Esophagus squamous epithelium (tissue), 4 donors: ENCODE data around the gene COL26A1.

ENCODE experiments used
- POLR2A ChIP-seq, 4 donors: fragments of 450-650 bp; IDR thresholded peaks; one replicate each; pipeline ENCODE4 v1.6.1; 2017; ENCODE audit warnings: antibody characterized with exemption in 4 of 4, mild to moderate bottlenecking in 4 of 4, moderate library complexity in 3 of 4
- TF ChIP-seq, protein P1 (sequence below), 6 experiments: fragments of 450-650 bp in 4 of 6; fragments of 200-600 bp in 2 of 6; sonication (generic) in 2 of 6; IDR thresholded peaks; one replicate each; pipeline ENCODE4 v1.5.1; 2016 to 2019; ENCODE audit warnings: antibody characterized with exemption in 6 of 6, mild to moderate bottlenecking in 4 of 6, moderate library complexity in 4 of 6

GRCh38 chr7:101370836-101371235 lies 8.2 kb downstream of the COL26A1 start:
- TF ChIP-seq, protein P1, sequence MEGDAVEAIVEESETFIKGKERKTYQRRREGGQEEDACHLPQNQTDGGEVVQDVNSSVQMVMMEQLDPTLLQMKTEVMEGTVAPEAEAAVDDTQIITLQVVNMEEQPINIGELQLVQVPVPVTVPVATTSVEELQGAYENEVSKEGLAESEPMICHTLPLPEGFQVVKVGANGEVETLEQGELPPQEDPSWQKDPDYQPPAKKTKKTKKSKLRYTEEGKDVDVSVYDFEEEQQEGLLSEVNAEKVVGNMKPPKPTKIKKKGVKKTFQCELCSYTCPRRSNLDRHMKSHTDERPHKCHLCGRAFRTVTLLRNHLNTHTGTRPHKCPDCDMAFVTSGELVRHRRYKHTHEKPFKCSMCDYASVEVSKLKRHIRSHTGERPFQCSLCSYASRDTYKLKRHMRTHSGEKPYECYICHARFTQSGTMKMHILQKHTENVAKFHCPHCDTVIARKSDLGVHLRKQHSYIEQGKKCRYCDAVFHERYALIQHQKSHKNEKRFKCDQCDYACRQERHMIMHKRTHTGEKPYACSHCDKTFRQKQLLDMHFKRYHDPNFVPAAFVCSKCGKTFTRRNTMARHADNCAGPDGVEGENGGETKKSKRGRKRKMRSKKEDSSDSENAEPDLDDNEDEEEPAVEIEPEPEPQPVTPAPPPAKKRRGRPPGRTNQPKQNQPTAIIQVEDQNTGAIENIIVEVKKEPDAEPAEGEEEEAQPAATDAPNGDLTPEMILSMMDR (IDR thresholded peaks at IDR 0.05): no peak
- TF ChIP-seq POLR2A (IDR thresholded peaks at IDR 0.05): no peak
